WTC11 (cell line): ENCODE data around the gene MYO19.

Experiments
- ATF2 ChIP-seq: sonication (generic); formaldehyde crosslinking; IDR thresholded peaks from 2 replicates; pipeline ENCODE4 v1.8.1; 2022; ENCODE audit warnings: low read depth, missing genetic modification reagents, borderline replicate concordance
- CREB1 ChIP-seq: sonication (generic); formaldehyde crosslinking; IDR thresholded peaks from 2 replicates; pipeline ENCODE4 v1.8.0; 2023; ENCODE audit warnings: mild to moderate bottlenecking, missing genetic modification reagents
- CTCF ChIP-seq: fragments of 200-600 bp; IDR thresholded peaks from 2 replicates; pipeline ENCODE4 v1.8.0; 2022; ENCODE audit warnings: antibody characterized with exemption
- E2F4 ChIP-seq: sonication (generic); formaldehyde crosslinking; IDR thresholded peaks from 2 replicates; pipeline ENCODE4 v1.8.1; 2022; ENCODE audit warnings: low read depth, mild to moderate bottlenecking, moderate library complexity, missing genetic modification reagents, borderline replicate concordance
- FOXJ3 ChIP-seq: sonication (generic); formaldehyde crosslinking; IDR thresholded peaks from 2 replicates; pipeline ENCODE4 v1.9.0; 2021; ENCODE audit warnings: missing genetic modification reagents, mild to moderate bottlenecking, borderline replicate concordance
- MAX ChIP-seq: sonication (generic); formaldehyde crosslinking; IDR thresholded peaks from 2 replicates; pipeline ENCODE4 v1.8.0; 2022; ENCODE audit warnings: mild to moderate bottlenecking, missing genetic modification reagents
- NR1H2 ChIP-seq: sonication (generic); formaldehyde crosslinking; IDR thresholded peaks from 2 replicates; pipeline ENCODE4 v1.9.0; 2021; ENCODE audit warnings: mild to moderate bottlenecking, moderate library complexity, missing genetic modification reagents
- SMAD3 ChIP-seq: sonication (generic); formaldehyde crosslinking; IDR thresholded peaks from 2 replicates; pipeline ENCODE4 v1.8.0; 2022; ENCODE audit warnings: missing genetic modification reagents, mild to moderate bottlenecking, borderline replicate concordance

- no peak for TF ChIP-seq NR1H2 (CRISPR knock-in tag)
- no peak for TF ChIP-seq FOXJ3
- no peak for TF ChIP-seq CREB1 (CRISPR knock-in tag)
- no peak for TF ChIP-seq CTCF
- no peak for TF ChIP-seq E2F4
- no peak for TF ChIP-seq SMAD3 (CRISPR knock-in tag)
- TF ChIP-seq ATF2 (CRISPR knock-in tag): no peak
- no peak for TF ChIP-seq MAX (CRISPR knock-in tag)
Measured at GRCh38 chr17:36566081-36566480, 31.4 kb upstream of the MYO19 start.
